GM12801 (cell line): Measurements from ENCODE around the gene MTERF2.

ENCODE experiments used
- TF ChIP-seq, protein P1 (sequence below): IDR thresholded peaks from one replicate; pipeline ENCODE4 v1.5.1; 2011; ENCODE audit warnings: control low read depth; ENCODE audit not compliant: insufficient read length; ENCODE audit errors: extremely low read depth

MTERF2 gene

DNA sequence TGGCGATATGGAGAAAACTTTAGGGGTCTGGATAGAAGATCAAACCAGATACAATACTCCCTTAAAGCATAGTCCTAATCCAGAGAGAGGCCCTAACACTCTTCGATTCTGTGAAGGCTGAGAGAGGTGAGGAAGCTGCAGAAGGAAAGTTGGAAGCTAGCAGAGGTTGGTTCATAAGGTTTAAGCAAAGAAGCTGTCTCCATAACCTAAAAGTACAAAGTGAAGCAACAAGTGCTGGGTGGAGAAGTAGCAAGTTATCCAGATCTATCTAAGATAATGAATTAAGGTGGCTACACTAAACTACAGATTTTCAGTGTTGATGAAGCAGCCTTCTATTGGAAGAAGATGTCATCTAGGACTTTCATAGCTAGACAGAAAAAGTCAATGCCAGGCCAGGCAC lies 24.6 kb upstream of the MTERF2 start:
- TF ChIP-seq, protein P1, sequence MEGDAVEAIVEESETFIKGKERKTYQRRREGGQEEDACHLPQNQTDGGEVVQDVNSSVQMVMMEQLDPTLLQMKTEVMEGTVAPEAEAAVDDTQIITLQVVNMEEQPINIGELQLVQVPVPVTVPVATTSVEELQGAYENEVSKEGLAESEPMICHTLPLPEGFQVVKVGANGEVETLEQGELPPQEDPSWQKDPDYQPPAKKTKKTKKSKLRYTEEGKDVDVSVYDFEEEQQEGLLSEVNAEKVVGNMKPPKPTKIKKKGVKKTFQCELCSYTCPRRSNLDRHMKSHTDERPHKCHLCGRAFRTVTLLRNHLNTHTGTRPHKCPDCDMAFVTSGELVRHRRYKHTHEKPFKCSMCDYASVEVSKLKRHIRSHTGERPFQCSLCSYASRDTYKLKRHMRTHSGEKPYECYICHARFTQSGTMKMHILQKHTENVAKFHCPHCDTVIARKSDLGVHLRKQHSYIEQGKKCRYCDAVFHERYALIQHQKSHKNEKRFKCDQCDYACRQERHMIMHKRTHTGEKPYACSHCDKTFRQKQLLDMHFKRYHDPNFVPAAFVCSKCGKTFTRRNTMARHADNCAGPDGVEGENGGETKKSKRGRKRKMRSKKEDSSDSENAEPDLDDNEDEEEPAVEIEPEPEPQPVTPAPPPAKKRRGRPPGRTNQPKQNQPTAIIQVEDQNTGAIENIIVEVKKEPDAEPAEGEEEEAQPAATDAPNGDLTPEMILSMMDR: no peak

DNA sequence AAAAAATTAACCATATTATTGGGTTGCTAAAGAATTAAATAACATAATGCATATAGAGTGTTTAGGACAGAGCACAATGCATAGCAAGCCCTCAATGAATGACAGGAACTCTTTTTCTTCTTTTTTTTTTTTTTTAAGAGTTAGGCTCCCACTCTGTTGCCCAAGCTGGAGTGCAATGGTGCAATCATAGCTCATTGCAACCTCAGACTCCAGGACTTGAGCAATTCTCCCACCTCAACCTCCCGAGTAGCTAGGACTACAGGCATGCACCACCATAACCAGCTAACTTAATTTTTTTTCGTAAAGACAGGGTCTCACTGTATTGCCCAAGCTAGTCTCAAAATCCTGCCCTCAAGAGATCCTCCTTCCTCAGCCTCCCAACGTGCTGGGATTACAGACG lies 20.5 kb upstream of the MTERF2 start:
- TF ChIP-seq, protein P1: no peak

DNA sequence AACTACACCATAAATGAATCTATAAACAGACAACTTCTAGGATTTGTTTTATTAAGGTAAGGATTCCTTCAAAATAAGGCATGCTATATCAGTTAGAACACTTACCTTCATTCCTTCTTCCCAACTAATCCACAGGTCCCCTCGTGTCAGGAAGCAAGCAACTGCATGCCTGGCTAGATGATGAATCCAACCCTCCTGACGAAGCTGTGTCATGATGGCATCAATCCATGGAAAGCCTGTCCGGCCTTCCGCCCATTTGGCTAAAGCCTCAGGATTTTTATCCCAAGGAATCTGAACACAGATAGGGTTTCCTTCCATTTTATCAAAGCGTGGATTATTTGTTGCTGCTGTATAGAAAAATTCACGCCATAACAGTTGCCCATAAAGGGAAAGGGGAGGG lies 12.5 kb upstream of the MTERF2 start:
- TF ChIP-seq, protein P1: no peak

DNA sequence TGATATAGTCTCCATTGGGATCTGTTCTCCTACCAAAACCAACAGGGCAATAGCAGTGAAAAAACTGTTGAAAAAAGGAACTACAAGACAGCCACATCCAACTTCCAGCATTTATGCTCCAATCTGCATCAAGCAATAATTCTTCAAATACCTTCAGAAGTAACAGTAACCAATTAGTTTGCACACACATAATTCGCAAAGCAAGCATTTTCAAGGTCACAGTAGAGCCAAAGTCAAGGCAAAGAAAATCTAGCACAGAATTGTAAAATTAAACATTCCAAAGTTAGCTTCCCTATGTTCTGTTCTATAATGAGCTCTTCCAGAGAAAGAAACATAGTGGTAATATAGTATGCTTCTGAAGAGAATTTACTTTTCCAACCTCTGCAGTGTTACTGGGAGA lies 11.0 kb upstream of the MTERF2 start:
- TF ChIP-seq, protein P1: no peak

DNA sequence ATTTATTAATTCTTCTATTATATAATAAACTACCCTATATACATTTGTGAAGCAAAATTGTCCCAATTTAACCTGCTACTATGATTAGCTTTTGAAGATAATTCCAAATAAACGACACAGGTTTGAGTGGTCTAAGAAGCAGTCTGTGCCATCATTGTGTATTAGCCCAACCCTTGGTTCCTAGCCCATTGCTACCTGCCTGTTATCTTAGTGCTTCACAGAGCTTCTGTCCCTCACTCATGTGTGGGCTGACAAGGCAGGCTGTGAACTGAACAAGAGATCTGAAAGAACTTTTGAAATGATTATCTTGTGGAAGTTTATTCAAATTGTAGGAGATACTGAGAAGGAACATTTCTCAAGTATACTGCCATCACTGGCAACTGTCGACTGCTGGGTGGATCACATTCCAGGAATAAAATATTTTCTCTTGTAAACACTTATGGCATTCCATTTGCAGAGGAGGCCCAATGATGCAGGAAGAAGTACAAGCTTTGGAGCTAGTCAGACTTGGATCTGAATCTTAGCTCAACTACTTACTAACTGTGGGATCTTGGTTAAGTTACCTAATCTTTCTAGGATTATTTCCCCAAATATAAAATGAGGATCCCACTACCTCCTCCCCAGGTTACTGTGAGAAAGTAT lies 7.8 kb upstream of the MTERF2 start:
- TF ChIP-seq, protein P1: no peak

DNA sequence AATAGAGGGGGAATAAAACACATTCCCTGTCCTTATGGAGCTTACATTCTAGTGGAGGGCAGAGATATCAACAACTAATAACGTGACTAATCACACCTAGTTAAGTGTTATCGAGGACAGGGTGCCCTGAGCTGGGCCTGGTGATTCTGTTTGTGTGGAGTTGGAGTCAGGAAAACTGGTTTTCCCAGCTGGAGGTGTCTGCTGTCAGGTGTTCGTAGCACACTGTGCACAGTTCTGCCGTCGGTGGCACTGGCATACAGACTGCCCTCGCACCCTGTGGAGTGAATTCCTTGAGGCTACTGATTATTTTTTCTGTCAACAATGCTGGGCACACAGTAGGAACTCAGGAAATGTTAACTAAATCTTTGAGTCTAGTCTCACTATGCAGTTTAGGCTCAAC lies 900 bp upstream of the MTERF2 start:
- TF ChIP-seq, protein P1: no peak

DNA sequence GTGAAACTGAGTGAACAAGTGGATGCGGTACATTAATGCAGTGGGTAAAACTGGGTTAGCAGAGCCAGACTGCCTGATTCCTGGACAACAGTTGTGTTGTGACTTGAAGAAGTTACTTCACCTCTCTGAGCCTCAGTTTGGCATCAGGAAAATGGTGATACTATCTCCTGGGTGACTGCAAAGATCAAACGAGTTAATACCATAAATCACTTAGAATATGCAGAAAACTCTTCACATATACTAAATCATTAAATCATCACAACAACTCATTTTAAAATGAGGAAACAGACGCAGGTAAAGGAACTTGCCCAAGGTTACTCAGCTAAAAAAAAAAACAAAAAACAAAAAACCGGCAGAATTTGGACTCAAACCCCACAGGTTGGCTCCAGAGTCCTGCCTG lies 811 bp downstream of the MTERF2 start:
- TF ChIP-seq, protein P1: no peak
